GM18502 (cell line): ENCODE results near the gene SLC38A7.
"Not testable (repeated sequence)": the region's sequence is repeated elsewhere in the genome, so short reads cannot be mapped to it uniquely, and the experiment has no call there.

Experiments
- ATAC-seq: cut with Tn5 transposase; IDR thresholded peaks from one replicate; pipeline ENCODE4 v1.9.1; 2021; ENCODE audit warnings: mild to moderate bottlenecking; ENCODE audit not compliant: unreplicated experiment, poor library complexity

SLC38A7 gene, protein sequence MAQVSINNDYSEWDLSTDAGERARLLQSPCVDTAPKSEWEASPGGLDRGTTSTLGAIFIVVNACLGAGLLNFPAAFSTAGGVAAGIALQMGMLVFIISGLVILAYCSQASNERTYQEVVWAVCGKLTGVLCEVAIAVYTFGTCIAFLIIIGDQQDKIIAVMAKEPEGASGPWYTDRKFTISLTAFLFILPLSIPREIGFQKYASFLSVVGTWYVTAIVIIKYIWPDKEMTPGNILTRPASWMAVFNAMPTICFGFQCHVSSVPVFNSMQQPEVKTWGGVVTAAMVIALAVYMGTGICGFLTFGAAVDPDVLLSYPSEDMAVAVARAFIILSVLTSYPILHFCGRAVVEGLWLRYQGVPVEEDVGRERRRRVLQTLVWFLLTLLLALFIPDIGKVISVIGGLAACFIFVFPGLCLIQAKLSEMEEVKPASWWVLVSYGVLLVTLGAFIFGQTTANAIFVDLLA

GRCh38 chr16:58684354-58685083, at the start of gene SLC38A7:
Gene SLC38A7 (minus strand): TSS chr16:58684770. CDS start chr16:58680126, 4,644 bp downstream.
- peak; percentile 99 for ATAC-seq

- peak; percentile 93 for ATAC-seq
These were observed 49.3 kb upstream of the SLC38A7 start, which contains the start of gene GOT2 for GRCh38 chr16:58733671-58734458. Gene GOT2 (minus strand): TSS chr16:58734316. CDS start chr16:58734228, 88 bp downstream.

- no peak for ATAC-seq
These were observed 48.7 kb upstream of the SLC38A7 start for GRCh38 chr16:58733248-58733670.

DNA sequence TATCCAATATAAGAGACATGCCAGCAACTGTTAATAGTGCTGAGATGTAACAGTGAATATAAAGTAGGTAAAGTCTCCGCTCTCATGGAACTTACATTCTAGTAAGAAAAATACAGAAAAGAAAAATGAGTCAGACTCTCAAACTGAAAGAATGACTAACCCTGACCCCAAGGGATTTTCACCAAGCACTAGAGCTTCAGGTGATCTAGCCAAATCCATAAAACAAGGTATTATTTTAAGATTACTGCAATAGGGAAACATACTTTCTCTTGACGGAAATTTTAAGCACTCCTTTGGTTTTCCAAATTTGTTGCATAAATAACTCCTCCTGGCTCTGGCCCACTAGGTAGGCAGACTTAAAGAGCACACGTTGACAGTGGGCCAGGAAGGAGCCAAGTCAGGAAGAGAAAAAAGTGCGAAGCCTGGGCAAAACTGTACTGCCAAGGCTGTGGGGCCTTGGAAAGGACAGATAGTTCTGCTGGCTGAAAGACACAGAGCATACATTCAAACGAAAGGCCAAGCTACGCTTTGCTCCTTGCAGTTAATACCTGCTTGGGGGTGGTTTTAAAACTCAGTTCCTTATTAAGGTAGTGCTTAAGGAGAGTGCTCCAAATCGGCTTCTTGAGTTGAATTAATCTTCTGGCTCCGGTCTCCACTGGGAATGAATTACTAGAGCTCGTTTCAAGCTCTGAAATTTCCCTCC, 48.1 kb upstream of the SLC38A7 start:
- ATAC-seq: peak; percentile 50

DNA sequence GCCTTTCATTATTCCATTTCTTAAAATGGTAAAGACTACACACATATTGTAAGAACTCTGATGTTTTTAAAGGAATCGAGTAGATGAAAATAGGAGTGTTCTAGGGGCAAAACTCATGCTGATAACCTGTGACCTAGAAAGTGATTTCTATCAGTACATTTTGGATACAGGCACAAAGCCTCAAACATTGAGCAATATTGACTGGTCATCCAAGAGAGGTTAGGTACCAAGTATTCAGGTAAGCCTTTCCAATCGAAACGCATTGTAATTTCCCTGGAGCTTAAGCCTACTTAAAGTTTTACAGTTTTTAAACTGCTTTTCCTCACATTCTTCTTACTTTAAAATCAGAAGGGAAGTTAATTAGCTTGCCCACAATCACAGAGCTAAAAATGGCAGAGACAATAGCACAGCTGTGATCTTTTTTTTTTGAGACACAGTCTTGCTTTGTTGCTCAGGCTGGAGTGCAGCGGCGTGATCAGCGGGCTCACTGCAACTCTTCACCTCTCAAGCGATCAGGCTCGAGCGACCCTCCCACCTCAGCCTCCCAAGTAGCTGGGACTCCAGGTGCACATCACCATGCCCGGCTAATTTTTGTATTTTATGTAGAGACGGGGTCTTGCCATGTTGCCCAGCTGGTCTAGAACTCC, 46.3 kb upstream of the SLC38A7 start:
- no peak for ATAC-seq

DNA sequence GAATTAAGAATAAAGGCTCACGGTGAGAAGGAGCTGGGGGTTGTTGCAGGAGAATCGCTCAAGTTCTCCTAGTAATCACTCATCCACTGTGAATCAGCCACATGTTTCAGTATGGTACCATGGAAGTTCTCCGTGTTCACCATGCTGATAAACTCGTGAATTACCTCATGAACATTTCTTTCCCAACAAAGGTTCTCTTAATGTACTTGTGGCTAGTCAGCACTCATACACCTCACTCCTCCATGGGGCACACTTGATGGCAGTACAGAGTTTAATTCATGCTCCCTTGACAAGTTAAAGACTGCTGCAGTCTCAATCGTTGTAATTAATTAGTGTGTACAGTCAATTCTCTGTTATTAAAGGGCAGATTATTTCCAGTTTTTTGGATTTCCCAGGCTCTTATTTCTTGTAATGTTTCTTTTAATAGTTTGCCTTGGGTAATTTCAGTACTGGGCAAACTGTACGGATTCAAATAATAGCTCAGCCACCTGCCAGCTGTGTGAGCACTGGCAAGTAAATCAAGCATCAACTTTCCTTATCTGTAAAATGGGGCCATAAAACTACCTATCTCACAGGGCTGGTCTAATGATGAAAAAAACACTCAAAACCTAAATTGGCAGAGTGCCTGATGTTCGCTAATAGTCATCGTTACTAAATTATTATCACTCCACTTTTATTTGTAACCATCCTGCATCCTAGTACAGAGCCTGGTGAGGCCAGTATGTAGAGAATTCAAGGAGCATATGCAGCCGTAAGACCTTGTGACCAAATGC, 43.4 kb upstream of the SLC38A7 start:
- no peak for ATAC-seq

DNA sequence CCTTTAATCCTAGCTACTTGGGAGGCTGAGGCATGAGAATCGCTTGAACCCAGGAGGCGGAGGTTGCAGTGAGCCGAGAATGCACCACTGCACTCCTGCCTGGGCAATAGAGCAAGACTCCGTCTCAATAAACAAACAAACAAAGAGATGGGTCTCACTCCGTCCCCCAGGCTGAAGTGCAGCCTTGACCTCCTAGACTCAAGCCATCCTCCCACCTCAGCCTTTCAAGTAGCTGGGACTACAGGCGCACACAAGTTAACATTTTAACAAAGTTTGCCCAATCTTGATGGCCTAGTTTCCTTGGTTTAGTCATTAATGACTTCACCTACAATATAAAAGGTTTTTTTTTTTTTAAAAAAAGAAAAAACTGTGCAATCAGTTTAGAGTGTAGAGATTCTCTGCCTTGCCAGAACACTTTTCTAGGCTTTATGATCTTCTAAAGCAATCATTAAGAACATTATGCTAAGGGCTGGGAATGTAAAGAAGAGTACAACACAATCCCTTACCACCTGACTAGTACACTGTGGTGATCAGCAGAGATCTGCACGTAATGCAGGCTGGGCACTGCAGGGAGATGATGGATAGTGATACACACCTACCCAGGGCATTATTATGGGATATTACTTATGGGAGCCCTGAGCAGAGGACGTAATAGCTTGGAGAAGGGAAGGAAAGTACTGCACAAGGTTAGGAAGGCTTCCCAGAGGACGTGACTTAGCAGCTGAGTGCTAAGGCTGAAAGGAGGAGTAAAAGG, 42.6 kb upstream of the SLC38A7 start:
- ATAC-seq: no peak

DNA sequence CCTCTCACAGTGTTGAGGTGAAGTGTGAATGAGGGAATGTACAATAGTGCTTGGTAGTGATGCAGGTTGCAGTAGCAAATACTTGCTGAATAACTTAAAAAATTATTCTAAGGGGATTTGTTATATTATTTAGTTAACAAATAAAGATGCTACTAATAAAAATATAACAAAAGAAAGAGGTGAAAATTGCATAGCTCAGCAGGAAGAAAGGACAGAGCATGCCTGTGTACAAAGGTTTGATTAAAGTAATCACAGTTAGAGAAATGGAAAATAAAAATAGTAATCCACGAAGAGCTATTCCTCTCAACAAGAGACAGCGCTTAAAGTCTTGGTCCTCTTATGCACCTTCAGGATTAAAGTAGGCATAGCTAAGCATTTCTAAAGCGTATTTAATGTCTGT, 38.5 kb upstream of the SLC38A7 start:
- ATAC-seq: no peak

GRCh38 chr16:58717994-58718393, 33.4 kb upstream of the SLC38A7 start:
- no peak for ATAC-seq

DNA sequence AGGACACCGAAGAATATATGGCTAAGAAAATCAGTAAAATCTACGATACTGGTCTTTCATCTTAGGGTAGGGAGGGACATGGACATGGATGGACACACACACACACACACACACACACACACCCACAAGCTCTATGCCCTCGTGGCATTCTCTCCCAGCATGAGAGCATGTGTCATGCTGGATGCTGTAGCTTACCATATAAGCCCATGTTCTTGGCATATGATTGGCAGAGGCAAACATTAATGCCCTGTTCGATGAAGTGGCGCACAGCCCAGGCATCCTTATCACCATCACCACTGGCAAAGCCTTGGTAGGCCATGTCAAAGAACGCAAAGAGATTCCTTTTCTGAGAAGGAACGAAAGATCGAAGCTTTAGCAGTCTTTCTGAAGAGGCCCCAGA, 31.9 kb upstream of the SLC38A7 start:
- ATAC-seq: no peak

DNA sequence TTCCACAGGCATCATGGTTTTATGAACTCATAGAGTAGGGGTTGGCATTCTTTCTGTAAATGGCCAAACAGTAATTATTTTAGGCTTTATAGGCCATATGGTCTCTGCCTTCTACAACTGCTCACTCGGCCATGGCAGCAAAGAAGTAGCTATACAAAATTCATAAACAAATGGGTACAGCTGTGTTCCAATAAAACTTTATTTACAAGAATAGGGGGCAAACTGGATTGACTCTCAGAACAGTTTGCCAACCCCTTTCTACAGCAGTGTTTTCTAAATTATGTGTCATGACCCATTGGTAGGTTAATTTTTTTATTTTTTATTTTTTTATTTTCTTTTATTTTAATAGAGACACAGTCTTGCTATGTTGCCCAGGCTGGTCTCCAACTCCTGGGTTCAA, 29.2 kb upstream of the SLC38A7 start:
- no peak for ATAC-seq

- ATAC-seq: no peak
These were observed 24.8 kb upstream of the SLC38A7 start for GRCh38 chr16:58709333-58709732.

- no peak for ATAC-seq
These were observed 14.6 kb upstream of the SLC38A7 start for GRCh38 chr16:58699151-58699550.

- ATAC-seq: no peak
These were observed 10.8 kb upstream of the SLC38A7 start for GRCh38 chr16:58695368-58695767.

- ATAC-seq: no peak
These were observed 7.9 kb upstream of the SLC38A7 start for GRCh38 chr16:58692450-58692849.

- not testable (repeated sequence) for ATAC-seq
These were observed 2.6 kb upstream of the SLC38A7 start for GRCh38 chr16:58686985-58687706.

- no peak for ATAC-seq
These were observed 497 bp upstream of the SLC38A7 start for GRCh38 chr16:58685084-58685449.

GRCh38 chr16:58684001-58684353, 593 bp downstream of the SLC38A7 start:
- ATAC-seq: no peak
